ENCODE data around the gene PYCR2. TPM values are rescaled to one million over a fixed set of nuclear protein-coding genes. Genes with fewer than 3 reads are reported as not detected.
A peak's percentile ranks its signal among the peaks of the same experiment; 100 is the strongest.

The PYCR2 gene
- polyA plus RNA-seq, 1 donor from 2014 or later, result 51.5 TPM

DNA sequence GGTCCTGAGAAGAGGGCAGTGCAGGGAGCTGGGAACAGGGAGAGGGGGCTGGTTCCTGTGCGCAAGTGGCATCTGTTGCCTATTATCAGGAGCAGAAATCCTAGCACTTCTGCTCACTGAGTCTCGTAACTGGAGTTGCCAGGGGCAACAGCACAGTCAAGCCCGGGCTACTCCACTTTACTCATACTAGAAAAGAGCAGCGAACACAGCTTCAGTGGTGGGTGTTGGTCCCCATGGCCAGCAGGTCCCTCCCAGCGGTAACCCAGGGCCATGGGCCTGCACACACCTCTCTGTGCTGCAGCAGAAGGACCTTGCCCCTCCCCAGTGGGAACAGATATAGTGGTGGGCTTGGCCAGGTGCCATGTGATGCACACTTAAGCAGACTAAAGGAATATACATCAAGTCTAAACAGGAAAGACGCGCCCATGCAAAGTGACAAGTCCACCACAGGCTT lies 8.5 kb downstream of the PYCR2 start:
- no peaks in the 10 kb centered on the region for H3K9me2 ChIP-seq (ENCODE audit: insufficient read depth, low read length)
- no peaks in the 10 kb centered on the region for H3F3A ChIP-seq (ENCODE audit: insufficient read depth, low read length, poor library complexity, severe bottlenecking)
- no peaks in the 10 kb centered on the region for H3K9me3 ChIP-seq (ENCODE audit: low read length)
- H4K20me1 ChIP-seq (ENCODE audit: insufficient read depth), result no peaks in the 10 kb centered on the region
- H3K36me3 ChIP-seq (ENCODE audit: insufficient read depth, low read length), result no peaks in the 10 kb centered on the region
- H2AFZ ChIP-seq (ENCODE audit: low read depth, low read length), result no peak overlapping the region
- H3K4me2 ChIP-seq (ENCODE audit: low read length), result peak overlapping the region; percentile 63
- peak overlapping the region; percentile 53 for H3K9ac ChIP-seq (ENCODE audit: low read length)
- peak; percentile 4 for TF ChIP-seq EP300 (conservative IDR thresholded peaks at IDR 0.05; ENCODE audit: poor library complexity, severe bottlenecking)
- TF ChIP-seq, protein P1, sequence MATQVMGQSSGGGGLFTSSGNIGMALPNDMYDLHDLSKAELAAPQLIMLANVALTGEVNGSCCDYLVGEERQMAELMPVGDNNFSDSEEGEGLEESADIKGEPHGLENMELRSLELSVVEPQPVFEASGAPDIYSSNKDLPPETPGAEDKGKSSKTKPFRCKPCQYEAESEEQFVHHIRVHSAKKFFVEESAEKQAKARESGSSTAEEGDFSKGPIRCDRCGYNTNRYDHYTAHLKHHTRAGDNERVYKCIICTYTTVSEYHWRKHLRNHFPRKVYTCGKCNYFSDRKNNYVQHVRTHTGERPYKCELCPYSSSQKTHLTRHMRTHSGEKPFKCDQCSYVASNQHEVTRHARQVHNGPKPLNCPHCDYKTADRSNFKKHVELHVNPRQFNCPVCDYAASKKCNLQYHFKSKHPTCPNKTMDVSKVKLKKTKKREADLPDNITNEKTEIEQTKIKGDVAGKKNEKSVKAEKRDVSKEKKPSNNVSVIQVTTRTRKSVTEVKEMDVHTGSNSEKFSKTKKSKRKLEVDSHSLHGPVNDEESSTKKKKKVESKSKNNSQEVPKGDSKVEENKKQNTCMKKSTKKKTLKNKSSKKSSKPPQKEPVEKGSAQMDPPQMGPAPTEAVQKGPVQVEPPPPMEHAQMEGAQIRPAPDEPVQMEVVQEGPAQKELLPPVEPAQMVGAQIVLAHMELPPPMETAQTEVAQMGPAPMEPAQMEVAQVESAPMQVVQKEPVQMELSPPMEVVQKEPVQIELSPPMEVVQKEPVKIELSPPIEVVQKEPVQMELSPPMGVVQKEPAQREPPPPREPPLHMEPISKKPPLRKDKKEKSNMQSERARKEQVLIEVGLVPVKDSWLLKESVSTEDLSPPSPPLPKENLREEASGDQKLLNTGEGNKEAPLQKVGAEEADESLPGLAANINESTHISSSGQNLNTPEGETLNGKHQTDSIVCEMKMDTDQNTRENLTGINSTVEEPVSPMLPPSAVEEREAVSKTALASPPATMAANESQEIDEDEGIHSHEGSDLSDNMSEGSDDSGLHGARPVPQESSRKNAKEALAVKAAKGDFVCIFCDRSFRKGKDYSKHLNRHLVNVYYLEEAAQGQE (IDR thresholded peaks at IDR 0.05; ENCODE audit: borderline replicate concordance), result peak; percentile 15
- TF ChIP-seq RAD21 (conservative IDR thresholded peaks at IDR 0.05), result no peak
- H3K27ac ChIP-seq (ENCODE audit: low read length), result peak overlapping the region; percentile 71
- H3K27me3 ChIP-seq (ENCODE audit: insufficient read depth, low read depth, low read length), result no peaks in the 10 kb centered on the region
- peak overlapping the region; percentile 34 for H3K4me3 ChIP-seq (ENCODE audit: low read length)
- no peaks in the 10 kb centered on the region for H3K79me2 ChIP-seq (replicated peaks; ENCODE audit: insufficient read depth, low read length)

DNA sequence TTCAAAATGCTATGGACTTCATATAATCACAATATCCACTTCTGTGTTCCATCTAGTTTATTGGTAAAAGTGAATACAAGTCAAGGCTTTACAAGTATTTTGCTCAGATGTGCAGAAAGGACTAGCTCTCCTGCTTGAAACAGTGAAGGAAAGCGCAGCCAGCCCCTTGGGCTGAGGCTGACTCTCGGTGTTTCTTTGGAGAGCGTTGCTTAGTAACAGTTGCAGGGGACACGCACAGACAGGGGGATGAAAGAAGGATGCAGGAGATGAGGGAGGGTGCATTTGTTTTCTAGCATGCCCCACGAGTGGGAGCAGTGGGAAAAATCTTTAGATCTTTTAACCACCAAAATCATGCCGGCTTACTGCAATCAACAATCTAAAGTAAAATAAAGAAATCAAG lies 9.1 kb downstream of the PYCR2 start:
- H4K20me1 ChIP-seq (ENCODE audit: insufficient read depth), result no peaks in the 10 kb centered on the region
- no peaks in the 10 kb centered on the region for H3K9me3 ChIP-seq (ENCODE audit: low read length)
- H3K79me2 ChIP-seq (replicated peaks; ENCODE audit: insufficient read depth, low read length), result no peaks in the 10 kb centered on the region
- H2AFZ ChIP-seq (ENCODE audit: low read depth, low read length), result peak overlapping the region; percentile 4
- H3K9ac ChIP-seq (ENCODE audit: low read length), result peak overlapping the region; percentile 53
- peak overlapping the region; percentile 63 for H3K4me2 ChIP-seq (ENCODE audit: low read length)
- H3K27ac ChIP-seq (ENCODE audit: low read length), result peak overlapping the region; percentile 71
- H3K27me3 ChIP-seq (ENCODE audit: insufficient read depth, low read depth, low read length), result no peaks in the 10 kb centered on the region
- peak overlapping the region; percentile 34 for H3K4me3 ChIP-seq (ENCODE audit: low read length)
- peak; percentile 4 for TF ChIP-seq EP300 (conservative IDR thresholded peaks at IDR 0.05; ENCODE audit: poor library complexity, severe bottlenecking)
- TF ChIP-seq, protein P1 (IDR thresholded peaks at IDR 0.05; ENCODE audit: borderline replicate concordance), result no peak
- no peaks in the 10 kb centered on the region for H3K36me3 ChIP-seq (ENCODE audit: insufficient read depth, low read length)
- H3K9me2 ChIP-seq (ENCODE audit: insufficient read depth, low read length), result no peaks in the 10 kb centered on the region
- no peaks in the 10 kb centered on the region for H3F3A ChIP-seq (ENCODE audit: insufficient read depth, low read length, poor library complexity, severe bottlenecking)

- Histone ChIP-seq H3K9ac (ENCODE audit: low read length) (peak overlapping the region; percentile 53), H3K4me3 (ENCODE audit: low read length) (peak overlapping the region; percentile 34), H4K20me1 (ENCODE audit: insufficient read depth) (no peaks in the 10 kb centered on the region), H3K27me3 (ENCODE audit: insufficient read depth, low read depth, low read length) (no peaks in the 10 kb centered on the region), H3K79me2 (replicated peaks; ENCODE audit: insufficient read depth, low read length) (no peaks in the 10 kb centered on the region), H3K9me3 (ENCODE audit: low read length) (no peaks in the 10 kb centered on the region), H3K9me2 (ENCODE audit: insufficient read depth, low read length) (no peaks in the 10 kb centered on the region), H3K4me2 (ENCODE audit: low read length) (peak overlapping the region; percentile 63), H3K27ac (ENCODE audit: low read length) (peak overlapping the region; percentile 71), H2AFZ (ENCODE audit: low read depth, low read length) (no peak overlapping the region), H3F3A (ENCODE audit: insufficient read depth, low read length, poor library complexity, severe bottlenecking) (no peaks in the 10 kb centered on the region), H3K36me3 (ENCODE audit: insufficient read depth, low read length) (no peaks in the 10 kb centered on the region)
- TF ChIP-seq EP300 (conservative IDR thresholded peaks at IDR 0.05; ENCODE audit: poor library complexity, severe bottlenecking) (no peak), CTCF (IDR thresholded peaks at IDR 0.05; ENCODE audit: poor library complexity, severe bottlenecking) (no peak), MXI1 (conservative IDR thresholded peaks at IDR 0.05; ENCODE audit: poor library complexity, severe bottlenecking) (no peak), EZH2 (IDR thresholded peaks at IDR 0.05; ENCODE audit: borderline replicate concordance, insufficient read depth, low read length, poor library complexity, severe bottlenecking) (no peak), RAD21 (conservative IDR thresholded peaks at IDR 0.05) (no peak), SMC3 (conservative IDR thresholded peaks at IDR 0.05; ENCODE audit: poor library complexity) (no peak), POLR2AphosphoS5 (IDR thresholded peaks at IDR 0.05) (no peak)
- TF ChIP-seq, protein P1 (IDR thresholded peaks at IDR 0.05; ENCODE audit: borderline replicate concordance), result no peak
Measured at GRCh38 chr1:225914391-225914790, 9.7 kb downstream of the PYCR2 start.

Measured in neural cell (in vitro differentiated cells).